PC-3 (cell line): ENCODE data around the gene LRRC59. TPM values are rescaled to one million over a fixed set of nuclear protein-coding genes. Genes with fewer than 3 reads are reported as not detected.

ENCODE experiments used
- ATAC-seq: fragments of 200-7000 bp; cut with Tn5 transposase; 2 replicates; pipeline ENCODE4 v1.9.1; 2020; ENCODE audit warnings: mild to moderate bottlenecking, moderate library complexity
- BruUV-seq: library from RNA; stranded (reverse); fragments of 400-500 nt; replicated peaks from 2 replicates; lab custom pipeline; 2021; lab: Mats Ljungman, UMichigan
- CTCF ChIA-PET: fragments of 300-600 bp; sonication (Branson Sonifier 250); formaldehyde crosslinking; loops from one replicate; lab custom pipeline; 2022; ENCODE audit warnings: antibody characterized with exemption; lab: Charles Lee
- POLR2A ChIA-PET: fragments of 300-600 bp; sonication (Branson Sonifier 250); formaldehyde crosslinking; loops from one replicate; lab custom pipeline; 2022; ENCODE audit warnings: antibody characterized with exemption; ENCODE audit not compliant: unreplicated experiment; lab: Charles Lee
- DNase-seq: peaks from one replicate; pipeline ENCODE4 v3.0.0-alpha.2; 2015
- H2AFZ ChIP-seq: fragments of 300-600 bp; sonication (generic); 2 replicates; pipeline ENCODE4 v1.6.0; 2016; ENCODE audit warnings: antibody characterized with exemption, low read length
- H3F3A ChIP-seq: fragments of 300-600 bp; sonication (generic); one replicate; pipeline ENCODE4 v1.6.0; 2017; ENCODE audit warnings: antibody characterized with exemption, low read length, control low read depth, mild to moderate bottlenecking; ENCODE audit not compliant: unreplicated experiment
- H3K27ac ChIP-seq: fragments of 300-600 bp; sonication (generic); 2 replicates; pipeline ENCODE4 v1.5.1; 2016; ENCODE audit warnings: mild to moderate bottlenecking, low read length
- H3K27me3 ChIP-seq: fragments of 300-600 bp; sonication (generic); 2 replicates; pipeline ENCODE4 v1.6.1; 2016; ENCODE audit warnings: low read length, mixed read lengths
- H3K36me3 ChIP-seq: fragments of 300-600 bp; sonication (generic); 2 replicates; pipeline ENCODE4 v1.6.1; 2016; ENCODE audit warnings: low read depth, mixed run types, low read length, mixed read lengths
- H3K4me1 ChIP-seq: fragments of 300-600 bp; sonication (generic); 2 replicates; pipeline ENCODE4 v1.5.1; 2016; ENCODE audit warnings: low read length; ENCODE audit not compliant: insufficient read depth
- H3K4me2 ChIP-seq: fragments of 300-600 bp; sonication (generic); 2 replicates; pipeline ENCODE4 v1.6.0; 2016; ENCODE audit warnings: low read length
- H3K4me3 ChIP-seq: fragments of 300-600 bp; sonication (generic); 2 replicates; pipeline ENCODE4 v1.5.1; 2016; ENCODE audit warnings: mild to moderate bottlenecking, low read length, mixed read lengths
- H3K79me2 ChIP-seq: fragments of 300-600 bp; sonication (generic); 2 replicates; pipeline ENCODE4 v1.6.1; 2017; ENCODE audit warnings: low read length, mixed read lengths
- H3K9ac ChIP-seq: fragments of 300-600 bp; sonication (generic); 2 replicates; pipeline ENCODE4 v1.6.0; 2016; ENCODE audit warnings: mild to moderate bottlenecking, low read length
- H3K9me2 ChIP-seq: fragments of 300-600 bp; sonication (generic); replicated peaks from 2 replicates; pipeline ENCODE4 v1.6.1; 2016; ENCODE audit warnings: mixed run types, low read length, mixed read lengths
- H3K9me3 ChIP-seq: fragments of 300-600 bp; sonication (generic); 2 replicates; pipeline ENCODE4 v1.6.1; 2016; ENCODE audit warnings: low read length, mixed read lengths
- H4K20me1 ChIP-seq: fragments of 300-600 bp; sonication (generic); 2 replicates; pipeline ENCODE4 v1.6.1; 2016; ENCODE audit warnings: low read length, mixed read lengths
- EZH2 ChIP-seq: fragments of 300-600 bp; sonication (generic); IDR thresholded peaks from one replicate; pipeline ENCODE4 v1.6.1; 2017; ENCODE audit warnings: antibody characterized with exemption, mild to moderate bottlenecking, low read length; ENCODE audit not compliant: unreplicated experiment
- EZH2phosphoT487 ChIP-seq: fragments of 300-600 bp; sonication (generic); IDR thresholded peaks from 2 replicates; pipeline ENCODE4 v1.6.1; 2018; ENCODE audit warnings: mild to moderate bottlenecking, antibody characterized with exemption, low read length, borderline replicate concordance
- intact Hi-C: fragments of 100-400 bp; cut with micrococcal nuclease; formaldehyde crosslinking; loops from 2 replicates; pipeline ENCODE4 v1.9.0; 2023
- total RNA-seq: library from RNA; depleted of rRNA; stranded (reverse); fragments of >200 nt; gene quantifications from 2 replicates; pipeline ENCODE4 v1.2.3, GENCODE V29; 2014
- TF ChIP-seq, protein P1 (sequence below): fragments of 300-600 bp; sonication (generic); conservative IDR thresholded peaks from 2 replicates; pipeline ENCODE4 v1.5.1; 2017; ENCODE audit warnings: antibody characterized with exemption, low read depth, mild to moderate bottlenecking, low read length

Gene LRRC59
- total RNA-seq, 1 experiment from 2014 or later, result 324 TPM

DNA sequence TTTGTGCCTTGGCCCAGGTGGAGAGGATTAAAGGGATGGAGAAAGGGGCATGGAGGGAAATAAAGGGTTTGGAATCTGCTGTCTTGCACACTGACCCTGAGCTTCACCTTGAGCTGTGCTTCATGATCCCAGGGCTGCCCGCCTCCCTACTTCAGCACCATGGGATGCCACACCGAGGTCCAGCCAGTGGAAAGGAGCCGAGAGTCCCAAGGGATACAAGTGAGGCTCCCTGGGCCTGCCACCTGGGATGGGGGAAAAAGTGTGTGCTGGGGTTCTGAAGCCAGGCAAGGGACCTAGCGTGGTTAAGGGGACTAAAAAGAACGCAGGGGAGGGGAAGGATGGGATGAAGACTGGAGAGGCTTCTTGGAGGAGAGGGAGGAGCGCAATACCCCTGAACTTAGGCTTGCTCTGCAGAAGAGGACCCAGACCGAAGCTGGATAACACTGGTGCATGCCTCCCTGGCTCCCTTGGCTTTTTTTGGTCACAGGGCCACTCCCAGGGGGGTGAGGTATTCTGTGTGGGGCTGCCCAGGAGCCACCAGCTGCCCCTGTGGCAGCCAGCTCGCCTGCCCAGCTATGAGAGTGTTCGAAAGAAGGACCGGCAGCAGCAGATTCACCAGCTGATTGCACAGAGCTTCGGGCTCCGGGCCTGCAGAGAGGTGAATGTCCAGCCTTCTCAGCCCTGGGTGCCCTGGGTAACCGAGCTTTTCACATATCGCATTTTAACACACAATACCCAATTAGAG lies 31.5 kb downstream of the LRRC59 start:
- intact Hi-C loops, result no loop called here

DNA sequence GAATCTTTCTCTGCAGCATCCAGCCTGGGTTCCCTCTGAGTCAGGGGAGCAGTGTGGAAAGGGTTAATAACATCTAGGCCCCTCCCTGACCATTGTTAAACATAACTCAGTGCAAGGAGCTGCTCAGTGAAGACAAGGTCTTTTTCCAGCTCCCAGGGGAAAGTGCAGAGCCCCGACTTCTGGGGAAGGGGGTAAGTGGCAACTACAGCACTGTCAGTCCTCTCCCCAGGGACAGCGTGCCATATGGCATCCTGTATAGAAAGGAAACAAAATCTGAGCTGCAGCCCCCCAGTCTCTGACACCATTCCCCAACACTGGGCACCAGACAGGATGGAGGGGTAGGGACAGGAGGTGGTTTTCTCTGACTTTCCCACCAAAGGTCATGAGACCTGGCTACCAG lies 32.2 kb downstream of the LRRC59 start:
- H3F3A ChIP-seq, result peaks cover 6% of the 10 kb centered on the region

More for the DNA sequence above, 31.5 kb downstream of the LRRC59 start:
- Histone ChIP-seq H4K20me1 (no peaks in the 10 kb centered on the region), H3K4me3 (no peak overlapping the region), H3K36me3 (peaks cover 38% of the 10 kb centered on the region), H3F3A (peaks cover 6% of the 10 kb centered on the region), H3K9me2 (no peaks in the 10 kb centered on the region), H3K27ac (no peak overlapping the region), H2AFZ (no peak overlapping the region), H3K27me3 (no peaks in the 10 kb centered on the region), H3K4me2 (no peak overlapping the region), H3K4me1 (no peaks in the 10 kb centered on the region), H3K79me2 (peaks cover 9% of the 10 kb centered on the region), H3K9ac (no peak overlapping the region), H3K9me3 (no peaks in the 10 kb centered on the region)
- ChIA-PET POLR2A (interaction anchor here (0.7 kb wide), 1 partner anchor 10 kb away, joined by 3 read pairs; no protein-coding TSS in a partner anchor), CTCF (interaction anchor here (0.6 kb wide), 1 partner anchor 113 kb away, joined by 5 read pairs; no protein-coding TSS in a partner anchor)
- BruUV-seq, result no TSS peak
- TF ChIP-seq EZH2 (no peak), EZH2phosphoT487 (no peak)
- TF ChIP-seq, protein P1, sequence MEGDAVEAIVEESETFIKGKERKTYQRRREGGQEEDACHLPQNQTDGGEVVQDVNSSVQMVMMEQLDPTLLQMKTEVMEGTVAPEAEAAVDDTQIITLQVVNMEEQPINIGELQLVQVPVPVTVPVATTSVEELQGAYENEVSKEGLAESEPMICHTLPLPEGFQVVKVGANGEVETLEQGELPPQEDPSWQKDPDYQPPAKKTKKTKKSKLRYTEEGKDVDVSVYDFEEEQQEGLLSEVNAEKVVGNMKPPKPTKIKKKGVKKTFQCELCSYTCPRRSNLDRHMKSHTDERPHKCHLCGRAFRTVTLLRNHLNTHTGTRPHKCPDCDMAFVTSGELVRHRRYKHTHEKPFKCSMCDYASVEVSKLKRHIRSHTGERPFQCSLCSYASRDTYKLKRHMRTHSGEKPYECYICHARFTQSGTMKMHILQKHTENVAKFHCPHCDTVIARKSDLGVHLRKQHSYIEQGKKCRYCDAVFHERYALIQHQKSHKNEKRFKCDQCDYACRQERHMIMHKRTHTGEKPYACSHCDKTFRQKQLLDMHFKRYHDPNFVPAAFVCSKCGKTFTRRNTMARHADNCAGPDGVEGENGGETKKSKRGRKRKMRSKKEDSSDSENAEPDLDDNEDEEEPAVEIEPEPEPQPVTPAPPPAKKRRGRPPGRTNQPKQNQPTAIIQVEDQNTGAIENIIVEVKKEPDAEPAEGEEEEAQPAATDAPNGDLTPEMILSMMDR, result no peak
- no peak for DNase-seq
- ATAC-seq, result no peak

More for the DNA sequence above, 32.2 kb downstream of the LRRC59 start:
- peaks cover 32% of the 10 kb centered on the region for H3K36me3 ChIP-seq
- no peaks in the 10 kb centered on the region for H3K4me1 ChIP-seq
- no peaks in the 10 kb centered on the region for H3K9me3 ChIP-seq
- H3K79me2 ChIP-seq, result peaks cover 3% of the 10 kb centered on the region; the same call in 1 of the 2 replicates
- ChIA-PET POLR2A (interaction anchor here (0.7 kb wide), 1 partner anchor 10 kb away, joined by 3 read pairs; no protein-coding TSS in a partner anchor), CTCF (interaction anchor here (0.6 kb wide), 1 partner anchor 114 kb away, joined by 5 read pairs; no protein-coding TSS in a partner anchor)
- H3K27ac ChIP-seq, result no peak overlapping the region
- BruUV-seq, result no TSS peak
- no peak overlapping the region for H3K4me3 ChIP-seq
- ATAC-seq, result no peak
- no peak overlapping the region for H2AFZ ChIP-seq
- DNase-seq, result no peak
- TF ChIP-seq, protein P1, result no peak
- TF ChIP-seq EZH2 (no peak), EZH2phosphoT487 (no peak)
- no peaks in the 10 kb centered on the region for H4K20me1 ChIP-seq
- H3K9me2 ChIP-seq, result no peaks in the 10 kb centered on the region
- no peaks in the 10 kb centered on the region for H3K27me3 ChIP-seq
- intact Hi-C loops, result no loop called here
- H3K9ac ChIP-seq, result no peak overlapping the region
- no peak overlapping the region for H3K4me2 ChIP-seq
